Kidney (tissue), 14 donors: Measurements from ENCODE around the gene ABCB8. TPM values are rescaled to one million over a fixed set of nuclear protein-coding genes. Genes with fewer than 3 reads are reported as not detected.
A peak's percentile ranks its signal among the peaks of the same experiment; 100 is the strongest.

ENCODE experiments used
- DNase-seq, 5 donors: peaks; one replicate each; pipeline ENCODE4 v3.0.0-alpha.2; 2013 to 2020
- FAIRE-seq: peaks from 2 replicates; lab custom pipeline; 2012; peaks lifted over from hg19 to GRCh38; lab: Jason Lieb, UNC
- H3K27ac ChIP-seq, 2 donors: one replicate each; pipeline ENCODE4 v1.7.0; 2013; ENCODE audit warnings: low read depth in 2 of 2, low read length in 2 of 2, inconsistent platforms in 1 of 2
- H3K27me3 ChIP-seq: one replicate; pipeline ENCODE4 v1.7.1; 2013; ENCODE audit warnings: low read length, inconsistent platforms; ENCODE audit not compliant: control insufficient read depth, insufficient read depth
- H3K36me3 ChIP-seq, 3 donors: one replicate each; pipeline versions ENCODE4 v1.7.0 to v1.7.1; 2013; ENCODE audit warnings: low read length in 3 of 3, control low read depth in 1 of 3, inconsistent platforms in 1 of 3; ENCODE audit not compliant: insufficient read depth in 3 of 3, control insufficient read depth in 2 of 3
- H3K4me1 ChIP-seq, 3 donors: one replicate each; pipeline versions ENCODE4 v1.7.0 to v1.7.1; 2013; ENCODE audit warnings: low read length in 3 of 3, inconsistent platforms in 1 of 3, low read depth in 1 of 3; ENCODE audit not compliant: control insufficient read depth in 2 of 3, insufficient read depth in 2 of 3
- H3K4me3 ChIP-seq, 3 donors: one replicate each; pipeline versions ENCODE4 v1.7.0 to v1.8.1; 2013; ENCODE audit warnings: low read length in 3 of 3, control low read depth in 1 of 3, inconsistent platforms in 1 of 3
- H3K9ac ChIP-seq, 3 donors: one replicate each; pipeline versions ENCODE4 v1.7.0 to v1.7.1; 2013; ENCODE audit warnings: low read length in 3 of 3, control low read depth in 1 of 3, inconsistent platforms in 1 of 3
- H3K9me3 ChIP-seq, 3 donors: one replicate each; pipeline versions ENCODE4 v1.7.0 to v1.7.1; 2013; ENCODE audit warnings: low read length in 3 of 3, control low read depth in 1 of 3, inconsistent platforms in 1 of 3; ENCODE audit not compliant: control insufficient read depth in 2 of 3, insufficient read depth in 1 of 3
- CTCF ChIP-seq: IDR thresholded peaks from 3 replicates; pipeline ENCODE4 v1.5.1; 2012; ENCODE audit warnings: mild to moderate bottlenecking, moderate library complexity, borderline replicate concordance; ENCODE audit not compliant: insufficient read depth; ENCODE audit errors: extremely low read depth
- intact Hi-C: fragments of 100-400 bp; cut with DNase I; formaldehyde crosslinking; loops from one replicate; pipeline ENCODE4 v1.11.1; 2022
- polyA plus RNA-seq: library from polyadenylated mRNA; stranded (reverse); fragments of 350-450 nt; fragmentation: Illumina TruSeq; extraction: RNeasy Lipid Tissue Mini Kit (QIAGEN cat#74804); gene quantifications from one replicate; pipeline ENCODE4 v1.2.3, GENCODE V29; 2014; ENCODE audit warnings: low read depth, low replicate concordance; ENCODE audit not compliant: insufficient read depth
- total RNA-seq: library from RNA; stranded (reverse); fragmentation: NEBNext Ultra II Directional; extraction: Animal tissue kit (Norgen Biotek cat#: 25700); gene quantifications from one replicate; pipeline ENCODE4 v1.2.1, GENCODE V29; 2021
- donor health status: control.
- donor health status: control.
- donor health status: control.
- donor health status: control.
- donor health status: control.
- donor health status: DM: yes; HTN: yes; CAD: no.
- donor health status: Normal renal cell carcinoma (clear cell type).

Gene ABCB8
- total and polyA plus RNA-seq, 2 donors from 2014 or later, result 34.3 to 36.0 TPM

GRCh38 chr7:151076863-151077704 lies 48.8 kb downstream of the ABCB8 start:
- Histone ChIP-seq H3K36me3 (peaks cover 2 to 13% (median 13%) of the 10 kb centered on the region in 3 donors), H3K4me1 (peaks cover 0 to 30% (median 6%) of the 10 kb centered on the region in 3 donors), H3K27me3 (no peaks in the 10 kb centered on the region), H3K9ac (no peak overlapping the region), H3K9me3 (no peaks in the 10 kb centered on the region), H3K4me3 (no peak overlapping the region), H3K27ac (no peak overlapping the region)
- TF ChIP-seq CTCF, result no peak
- intact Hi-C loops, result no loop called here
- DNase-seq, result peak in 3 of 5 donors; percentile 16 to 79 (median 64)
- FAIRE-seq, result no peak

GRCh38 chr7:151077705-151078232 lies 49.5 kb downstream of the ABCB8 start:
- no peaks in the 10 kb centered on the region for H3K9me3 ChIP-seq
- no peak for FAIRE-seq
- H3K4me3 ChIP-seq, result no peak overlapping the region
- H3K9ac ChIP-seq, result peak overlapping the region in 1 of 3 donors; percentile 19
- peak in 1 of 5 donors; percentile 74 for DNase-seq
- intact Hi-C loops, result no loop called here
- H3K27ac ChIP-seq, result no peak overlapping the region
- H3K4me1 ChIP-seq, result peaks cover 0 to 37% (median 6%) of the 10 kb centered on the region in 3 donors
- no peak for TF ChIP-seq CTCF
- no peaks in the 10 kb centered on the region for H3K27me3 ChIP-seq
- peaks cover 2 to 13% (median 13%) of the 10 kb centered on the region in 3 donors for H3K36me3 ChIP-seq

GRCh38 chr7:151078233-151079040 lies 50.2 kb downstream of the ABCB8 start:
- Histone ChIP-seq H3K36me3 (peaks cover 2 to 13% (median 13%) of the 10 kb centered on the region in 3 donors), H3K27ac (no peak overlapping the region), H3K4me3 (no peak overlapping the region), H3K27me3 (no peaks in the 10 kb centered on the region), H3K9me3 (no peaks in the 10 kb centered on the region), H3K9ac (peak overlapping the region in 1 of 3 donors; percentile 19), H3K4me1 (peaks cover 0 to 37% (median 6%) of the 10 kb centered on the region in 3 donors)
- peak in 2 of 5 donors; percentile 56 to 70 for DNase-seq
- intact Hi-C loops, result no loop called here
- TF ChIP-seq CTCF, result no peak
- no peak for FAIRE-seq
